Cerebellar cortex (tissue), 1 donor: ENCODE results near the gene UBE2E2.
A peak's percentile ranks its signal among the peaks of the same experiment; 100 is the strongest.

Experiments
- DNase-seq: peaks from one replicate; pipeline ENCODE4 v3.0.0-alpha.2; 2015; ENCODE audit warnings: low spot score

The UBE2E2 gene

DNA sequence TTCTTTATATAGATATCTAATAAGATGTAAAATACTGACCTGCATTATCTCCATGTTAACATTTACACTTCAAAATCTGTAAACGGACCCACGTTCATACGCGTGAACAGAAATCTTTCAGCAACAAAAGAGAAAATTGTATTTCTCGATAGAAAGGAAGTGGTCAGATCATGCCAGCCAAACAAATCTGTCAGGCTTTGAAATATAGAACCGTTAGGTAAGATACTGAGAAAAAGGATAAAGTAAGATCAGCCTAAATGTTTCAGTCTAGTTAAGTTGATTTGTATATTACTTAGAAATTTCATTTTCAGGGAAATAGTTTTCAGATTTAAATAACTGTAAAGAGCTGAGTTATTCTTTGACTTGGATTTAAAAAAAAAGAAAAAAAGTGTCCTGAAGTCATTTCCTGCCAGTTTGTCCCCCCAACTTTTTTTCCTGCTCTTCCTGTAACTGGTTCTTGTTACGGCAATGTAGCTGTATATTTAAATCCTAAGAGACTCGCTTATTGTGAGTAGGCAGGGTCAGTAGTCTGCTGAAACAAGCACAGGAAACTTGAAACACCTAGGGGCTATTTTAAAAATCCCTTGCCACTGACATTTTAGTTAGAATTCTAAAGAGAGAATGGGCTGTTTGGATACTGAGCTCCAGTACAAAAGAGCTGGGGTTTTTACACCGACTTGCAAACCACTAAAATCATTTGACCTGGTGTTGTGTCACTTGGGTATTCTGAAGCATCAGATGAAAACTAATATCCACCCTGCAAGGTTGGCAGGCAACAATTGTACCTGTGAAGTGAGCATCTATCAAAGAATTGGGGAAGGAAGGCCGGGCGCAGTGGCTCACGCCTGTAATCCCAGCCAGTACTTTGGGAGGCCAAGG, 237.5 kb downstream of the UBE2E2 start:
- no peak for DNase-seq

DNA sequence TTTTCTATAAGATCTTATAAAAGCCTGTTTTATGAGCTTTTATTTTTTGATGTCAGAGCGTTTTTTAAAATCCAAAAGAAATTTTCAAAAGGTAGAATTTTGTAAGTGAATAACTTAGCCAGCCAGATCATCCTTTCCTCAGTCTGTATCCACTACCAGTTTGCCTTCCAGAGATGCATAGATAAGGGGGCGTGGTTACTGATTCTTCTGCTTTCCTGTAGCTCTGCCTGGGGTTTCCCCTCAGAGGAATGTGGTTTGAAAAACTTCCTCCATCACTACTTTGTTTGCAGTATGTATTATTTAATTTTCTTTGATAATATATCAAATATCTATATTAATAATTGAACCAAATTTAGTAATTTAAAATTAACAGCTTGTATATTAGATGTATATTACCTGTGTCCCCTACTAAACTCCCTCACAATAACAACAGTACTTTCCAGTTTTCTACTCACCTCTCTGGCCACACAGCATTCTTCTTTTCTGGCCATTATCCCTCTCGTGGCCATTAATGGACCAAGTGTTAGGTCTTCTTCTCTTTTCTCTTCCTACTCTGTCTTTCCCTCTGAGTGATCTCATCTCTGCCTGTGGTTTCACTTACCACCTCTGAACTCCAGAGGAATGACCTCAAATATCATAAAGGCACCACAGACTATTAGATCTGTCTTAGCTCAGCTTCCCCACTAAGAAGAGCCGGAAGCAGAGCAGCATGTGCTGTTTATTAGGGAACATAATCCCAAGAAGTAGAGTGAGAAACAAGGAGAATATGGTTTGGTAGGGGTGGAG, 239.7 kb downstream of the UBE2E2 start:
- no peak for DNase-seq

DNA sequence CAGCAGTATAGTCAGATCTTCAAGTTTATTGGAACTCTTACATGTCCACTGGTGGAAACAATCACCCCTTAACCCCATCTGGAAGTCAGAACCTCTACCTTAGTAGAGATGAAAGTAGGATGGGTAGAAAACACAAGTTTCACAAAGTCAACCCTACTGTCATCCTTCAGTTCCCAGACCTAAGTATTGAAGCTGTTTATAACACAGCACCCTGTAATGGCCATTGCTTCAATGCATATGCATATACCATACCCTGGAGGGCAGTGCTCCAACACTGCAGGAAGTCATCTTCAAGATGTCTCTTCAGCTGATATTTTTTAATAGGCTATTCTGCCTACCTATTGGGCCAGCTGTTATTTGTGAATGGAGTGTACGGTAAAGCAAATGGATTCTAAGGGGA, 241.3 kb downstream of the UBE2E2 start:
- no peak for DNase-seq

DNA sequence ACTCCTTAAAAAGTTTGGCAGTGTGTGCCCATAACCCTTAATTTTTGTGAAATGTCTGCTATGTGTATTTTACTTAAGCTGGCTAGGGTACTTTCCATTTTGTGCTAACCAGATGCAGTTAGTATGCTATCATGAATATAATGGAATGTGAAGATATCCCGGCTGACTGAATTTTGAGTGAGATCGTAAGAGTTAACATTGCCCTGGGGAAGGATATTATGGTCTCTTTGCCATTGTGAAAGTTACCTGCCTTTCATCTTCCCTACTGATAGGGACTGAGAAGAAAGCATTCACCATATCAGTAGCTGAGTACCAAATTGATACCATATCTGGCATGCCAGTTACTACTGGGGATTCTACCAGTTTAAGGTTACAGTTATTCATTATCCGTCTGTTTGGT, 243.2 kb downstream of the UBE2E2 start:
- no peak for DNase-seq

DNA sequence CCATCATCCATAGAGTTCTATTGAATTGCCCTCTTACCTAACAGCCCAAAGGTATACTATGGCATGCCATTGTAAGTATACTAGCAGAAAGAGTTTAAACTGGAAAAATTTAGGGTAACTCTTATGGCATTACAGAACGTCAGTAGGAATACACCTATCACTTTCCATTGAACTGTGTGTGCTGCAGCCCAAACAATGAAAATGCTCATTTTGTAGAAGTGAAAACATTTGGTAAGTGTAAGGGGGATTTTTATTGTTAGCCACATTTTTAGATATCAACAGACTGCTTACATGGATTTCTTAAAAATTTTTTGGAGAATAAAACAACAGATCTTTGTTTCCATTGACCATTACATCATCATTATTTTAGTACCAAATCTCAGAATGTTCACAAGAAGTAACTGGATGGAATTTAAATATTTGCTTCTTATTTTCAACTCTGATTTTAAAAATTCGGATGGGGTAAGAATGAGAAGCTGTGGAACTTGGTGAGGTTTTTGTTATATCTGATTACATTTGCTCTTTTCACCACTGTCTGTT, 245.9 kb downstream of the UBE2E2 start:
- no peak for DNase-seq

DNA sequence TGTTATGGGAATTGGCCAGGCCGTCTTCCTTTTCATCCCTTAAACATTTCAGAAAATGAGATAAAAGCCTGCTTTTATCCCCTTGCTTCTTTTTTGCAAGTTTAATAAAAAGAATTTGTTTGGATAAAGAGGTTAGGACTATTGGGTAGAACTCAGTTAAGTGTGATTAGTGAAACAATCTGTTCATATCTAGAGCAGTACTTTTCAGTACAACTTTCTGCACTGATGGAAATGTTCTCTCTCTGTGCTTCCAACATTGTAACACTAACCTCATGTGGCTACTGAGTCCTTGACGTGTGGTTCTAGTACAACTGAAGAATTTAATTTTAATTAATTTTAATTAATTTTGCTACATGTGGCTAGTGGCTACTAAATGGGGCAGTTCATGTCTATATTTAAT, 246.9 kb downstream of the UBE2E2 start:
- DNase-seq, result no peak

DNA sequence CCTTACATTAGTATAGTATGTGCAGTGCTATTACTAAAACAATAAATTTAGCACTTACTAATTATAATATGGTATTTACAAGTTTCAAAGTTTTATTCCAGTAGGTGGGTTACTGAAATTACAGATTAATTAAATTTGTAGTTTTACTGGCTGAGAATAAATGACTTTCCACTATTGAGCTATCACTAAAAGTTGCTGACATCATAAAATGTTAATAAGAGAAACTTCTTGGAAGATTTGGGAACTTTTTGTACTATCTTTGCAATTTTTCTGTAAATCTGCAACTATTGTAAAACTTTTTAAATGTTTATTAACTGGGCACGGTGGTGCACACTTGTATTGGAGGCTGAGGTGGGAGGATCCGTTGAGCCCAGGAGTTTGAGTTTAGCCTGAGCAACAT, 247.7 kb downstream of the UBE2E2 start:
- no peak for DNase-seq

DNA sequence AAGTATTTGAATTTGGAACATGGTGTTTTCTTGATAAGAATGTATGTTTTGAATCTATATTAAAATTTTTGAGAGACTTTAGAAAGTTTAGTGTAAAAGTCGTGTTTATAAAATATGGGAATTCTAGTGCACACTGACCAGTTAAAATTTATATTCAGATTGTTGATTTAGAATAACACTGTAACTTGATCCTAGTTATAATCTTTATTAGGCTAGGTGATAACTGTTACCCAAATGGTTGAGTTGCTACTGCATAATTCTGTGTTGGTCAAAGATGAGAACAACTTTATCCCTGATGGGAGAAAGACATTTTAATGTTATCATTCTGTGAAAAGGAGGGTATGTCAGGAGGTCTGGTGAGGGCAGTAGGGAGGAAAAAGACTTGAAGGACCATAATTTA, 249.3 kb downstream of the UBE2E2 start:
- no peak for DNase-seq

DNA sequence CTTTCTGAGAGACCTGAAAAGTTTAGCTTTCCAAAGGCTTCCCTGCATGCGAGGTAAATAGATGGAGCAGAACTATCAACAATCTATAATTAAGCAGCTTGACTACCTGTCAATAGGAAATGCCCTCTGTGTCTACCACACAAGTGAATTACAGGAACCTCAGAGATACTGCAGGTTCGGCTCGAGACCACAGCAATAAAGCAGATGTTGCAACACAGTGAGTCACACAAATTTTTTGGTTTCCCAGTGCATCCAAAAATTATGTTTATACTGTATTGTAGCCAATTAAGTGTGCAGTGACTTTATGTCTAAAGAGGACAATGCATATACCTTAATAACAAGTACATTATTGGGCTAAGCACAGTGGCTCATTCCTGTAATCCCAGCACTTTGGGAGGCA, 252.0 kb downstream of the UBE2E2 start:
- DNase-seq, result no peak

DNA sequence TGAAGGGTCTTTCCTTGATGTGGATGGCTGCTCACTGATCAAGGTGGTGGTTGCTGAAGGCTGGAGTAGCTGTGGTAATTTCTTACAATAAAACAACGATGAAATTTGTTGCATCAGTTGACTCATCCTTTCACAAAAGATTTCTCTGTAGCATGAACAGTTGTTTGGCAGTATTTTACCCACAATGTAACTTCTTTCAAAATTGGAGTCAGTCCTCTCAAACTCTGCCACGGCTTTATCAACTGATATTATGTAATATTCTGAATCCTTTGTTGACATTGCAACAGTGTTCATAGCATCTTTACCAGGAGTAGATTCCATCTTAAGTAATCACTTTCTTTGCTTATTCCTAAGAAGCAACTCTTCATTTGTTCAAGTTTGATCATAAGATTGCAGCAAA, 252.6 kb downstream of the UBE2E2 start:
- DNase-seq, result no peak

DNA sequence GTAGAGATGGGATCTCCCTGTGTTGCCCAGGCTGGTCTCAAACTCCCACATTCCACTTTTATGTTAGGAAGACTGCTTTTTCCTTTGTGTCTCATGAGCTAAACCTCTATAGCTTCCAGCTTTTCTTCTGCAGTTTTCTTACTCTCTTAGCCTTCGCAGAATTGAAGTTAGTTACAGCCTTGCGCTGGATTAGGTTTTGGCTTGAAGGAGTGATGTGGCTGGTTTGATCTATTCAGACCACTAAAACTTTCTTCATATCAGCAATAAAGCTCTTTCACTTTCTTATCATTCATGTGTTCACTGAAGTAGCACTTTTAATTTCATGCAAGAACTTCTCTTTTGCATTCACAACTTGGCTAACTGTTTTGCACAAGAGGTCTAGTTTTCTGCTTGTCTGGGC, 254.6 kb downstream of the UBE2E2 start:
- DNase-seq, result no peak

DNA sequence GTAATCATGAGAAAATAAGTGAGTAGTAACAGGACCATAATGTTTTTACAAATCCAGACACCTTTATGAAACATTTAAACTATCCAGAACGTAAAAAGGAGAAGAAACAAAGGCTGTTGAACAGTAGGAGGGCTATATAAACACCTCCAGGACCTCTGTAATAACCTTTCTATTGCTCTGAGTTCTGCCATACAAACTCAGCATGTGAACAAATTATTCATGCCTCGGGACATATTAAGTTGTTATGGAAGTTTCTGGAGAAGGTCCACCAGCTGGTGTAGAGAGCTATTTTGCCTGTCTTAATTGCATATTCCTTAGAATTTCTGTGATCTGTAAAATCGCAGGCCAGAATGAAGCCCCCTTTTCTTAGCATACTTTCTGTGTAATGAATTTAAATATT, 256.3 kb downstream of the UBE2E2 start:
- no peak for DNase-seq

DNA sequence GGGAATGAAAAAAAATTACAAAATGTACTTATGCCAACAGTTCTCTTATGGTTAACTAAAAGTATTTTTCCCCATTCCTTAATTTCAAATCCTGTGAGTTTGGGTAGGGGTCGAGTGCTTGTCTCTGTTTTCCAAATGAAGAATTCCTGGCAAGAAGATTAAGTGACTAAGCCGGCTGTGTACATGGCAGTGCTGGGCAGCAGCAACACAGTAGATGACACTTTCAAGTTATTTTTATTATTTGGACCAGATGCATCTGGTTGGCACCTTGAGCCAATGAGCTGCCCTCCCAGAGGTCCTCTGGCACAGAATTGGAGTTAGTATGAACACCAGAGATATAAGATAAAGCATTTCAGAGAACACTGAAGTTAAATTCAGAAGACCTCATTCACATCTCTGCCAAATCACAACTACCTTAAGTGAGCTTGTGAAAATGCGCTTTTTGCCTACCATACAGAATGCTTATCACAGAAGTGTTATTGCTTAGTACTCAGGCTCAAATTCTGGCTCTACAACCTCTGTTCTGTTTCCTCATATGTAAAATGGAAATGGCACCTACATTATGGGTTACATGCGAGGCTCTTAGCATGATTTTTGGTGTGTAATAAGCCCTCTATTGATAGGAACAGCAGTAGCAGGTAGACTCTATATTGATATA, 256.9 kb downstream of the UBE2E2 start:
- peak; percentile 23 for DNase-seq

DNA sequence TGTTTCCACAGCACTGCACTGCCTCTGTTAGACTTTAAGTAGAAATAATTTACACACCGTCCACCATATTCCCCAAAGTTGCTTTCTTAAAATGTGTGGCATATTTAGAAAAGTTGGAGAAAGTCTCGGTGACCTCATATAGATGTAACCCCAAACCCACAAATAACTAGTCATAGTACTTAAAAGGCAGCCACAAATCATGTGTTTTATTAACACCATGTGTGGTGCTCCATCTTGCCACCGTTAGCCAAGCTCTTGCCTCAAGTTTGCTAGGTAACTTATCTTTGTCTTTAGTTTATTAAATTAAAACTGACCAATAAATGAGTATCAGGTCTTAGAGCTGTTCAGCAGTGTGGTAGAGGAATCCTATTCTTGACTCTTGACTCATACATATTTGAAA, 257.9 kb downstream of the UBE2E2 start:
- no peak for DNase-seq

DNA sequence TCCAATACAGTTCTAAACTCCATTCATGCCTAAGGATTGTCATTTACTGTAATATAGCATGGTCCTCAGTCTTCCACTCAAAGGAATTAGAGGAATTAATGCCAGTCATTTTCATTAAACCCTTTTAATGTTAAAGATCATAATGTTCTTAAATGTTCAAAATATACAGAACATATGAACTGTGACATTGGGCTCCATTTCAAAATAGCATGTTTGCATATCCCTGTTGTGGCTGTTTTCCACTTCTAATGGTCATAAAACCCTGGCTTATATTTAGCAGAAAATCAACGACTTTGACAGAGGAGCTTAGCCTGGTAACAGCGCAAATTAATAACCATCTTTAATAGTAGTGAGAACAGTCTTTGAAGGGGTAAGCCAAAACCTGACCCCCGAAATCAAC, 260.7 kb downstream of the UBE2E2 start:
- no peak for DNase-seq

DNA sequence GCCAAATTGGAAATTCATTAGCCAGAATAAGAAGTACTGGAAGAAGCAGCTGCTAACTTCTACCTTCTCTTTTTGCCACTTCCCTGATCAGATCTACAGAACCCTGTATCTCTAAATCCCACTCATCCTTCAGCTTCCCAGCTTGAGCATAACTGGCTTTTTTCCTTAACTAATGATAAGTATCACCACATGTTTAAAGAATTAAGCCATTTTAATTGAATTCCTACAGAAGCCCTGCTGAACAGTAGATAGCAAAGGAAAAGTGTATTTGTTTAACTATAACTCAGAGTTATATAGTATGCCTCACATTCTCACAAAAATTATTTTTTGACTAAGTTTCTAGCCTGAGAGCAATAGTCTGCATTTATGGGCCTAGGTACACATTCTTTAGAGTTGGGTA, 262.4 kb downstream of the UBE2E2 start:
- DNase-seq, result no peak

DNA sequence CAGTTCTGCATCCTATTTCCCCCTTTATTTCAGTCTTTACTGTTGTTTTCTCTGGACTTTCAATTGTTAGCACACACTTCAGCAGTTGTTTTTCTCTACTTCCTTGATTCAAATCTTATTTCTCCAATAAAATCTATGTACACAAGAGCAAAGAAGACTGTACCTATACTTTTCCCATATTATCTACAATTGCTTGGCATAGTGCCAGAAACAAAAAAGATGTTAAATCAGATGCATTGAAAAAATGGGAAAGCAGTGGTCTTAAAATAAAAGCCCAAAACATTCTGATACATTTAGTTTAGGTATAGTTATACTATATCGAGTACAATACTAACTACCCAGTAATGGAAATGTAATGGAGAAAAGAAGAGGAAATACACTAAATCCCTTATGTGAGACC, 265.1 kb downstream of the UBE2E2 start:
- DNase-seq, result no peak

DNA sequence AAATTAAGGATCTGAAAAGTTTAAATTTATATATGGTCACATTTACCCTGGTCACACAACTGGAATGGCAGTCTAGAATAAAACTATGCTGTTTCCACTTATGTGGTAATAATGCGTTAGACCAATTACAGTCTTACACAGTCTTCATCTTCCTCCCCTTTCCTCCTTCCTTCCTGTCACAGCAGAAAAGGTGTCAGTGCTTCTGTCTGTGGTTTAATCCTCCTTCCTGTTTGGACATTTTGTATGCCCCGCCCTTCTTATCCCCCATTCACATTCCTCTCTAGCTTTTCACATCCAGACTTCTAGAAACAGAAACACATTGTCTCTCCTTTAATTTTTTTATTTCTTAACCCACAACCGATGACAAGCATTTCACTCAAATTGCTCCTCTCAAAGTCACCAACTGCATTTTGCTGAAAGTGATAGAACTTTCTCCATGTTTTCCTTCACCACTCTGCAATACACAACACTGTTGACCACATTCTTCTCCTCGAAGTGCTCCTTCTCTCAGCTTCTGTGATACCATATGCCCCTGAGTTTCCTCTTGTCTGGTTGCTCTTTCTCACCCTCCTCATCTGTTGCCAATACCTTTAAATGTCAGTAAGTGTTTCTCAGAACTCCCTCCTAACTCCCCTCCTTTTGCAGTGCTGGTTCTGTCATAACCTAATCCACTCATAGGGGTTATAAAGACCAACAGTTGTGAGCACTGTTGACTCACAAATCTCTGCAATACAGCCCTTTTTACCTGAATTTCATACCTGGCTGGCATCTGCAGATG, 271.6 kb downstream of the UBE2E2 start:
- DNase-seq, result no peak

DNA sequence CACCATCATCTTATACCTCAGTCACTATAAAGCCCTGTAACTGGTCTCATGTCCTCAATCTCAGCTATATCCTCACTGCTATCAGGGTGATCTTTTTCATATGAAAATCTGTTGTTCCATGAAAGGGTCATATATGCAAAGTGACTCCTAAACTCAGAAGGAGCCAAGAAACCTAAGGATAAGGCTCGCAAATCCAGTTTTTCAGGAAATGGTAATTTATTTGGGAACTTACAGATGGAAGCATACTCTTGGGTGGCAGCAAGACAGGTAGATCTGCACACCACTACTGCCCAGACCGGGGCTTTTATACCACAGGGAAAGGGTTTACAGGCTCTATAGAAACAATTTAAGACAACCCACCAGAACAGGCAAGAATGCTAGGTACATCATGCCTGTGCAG, 272.3 kb downstream of the UBE2E2 start:
- no peak for DNase-seq

DNA sequence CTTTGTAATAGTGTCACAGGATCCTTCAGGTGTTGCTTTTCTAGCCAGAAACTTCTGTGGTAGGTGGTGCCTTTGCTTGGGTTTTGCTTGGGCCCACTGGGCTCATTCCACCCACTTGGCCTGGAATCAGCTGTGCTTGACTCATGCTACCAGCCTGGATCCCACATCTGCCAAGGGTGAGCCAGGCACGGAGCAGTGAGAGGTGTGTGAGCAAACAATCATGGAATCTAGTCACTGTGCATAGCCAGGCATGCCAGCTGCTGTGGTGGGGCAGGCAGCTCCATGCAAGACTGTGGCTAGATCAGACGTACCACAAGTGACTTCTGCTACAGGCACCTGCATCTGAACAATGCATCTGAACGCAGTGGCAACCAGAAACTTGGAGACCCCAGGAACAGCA, 275.9 kb downstream of the UBE2E2 start:
- no peak for DNase-seq

DNA sequence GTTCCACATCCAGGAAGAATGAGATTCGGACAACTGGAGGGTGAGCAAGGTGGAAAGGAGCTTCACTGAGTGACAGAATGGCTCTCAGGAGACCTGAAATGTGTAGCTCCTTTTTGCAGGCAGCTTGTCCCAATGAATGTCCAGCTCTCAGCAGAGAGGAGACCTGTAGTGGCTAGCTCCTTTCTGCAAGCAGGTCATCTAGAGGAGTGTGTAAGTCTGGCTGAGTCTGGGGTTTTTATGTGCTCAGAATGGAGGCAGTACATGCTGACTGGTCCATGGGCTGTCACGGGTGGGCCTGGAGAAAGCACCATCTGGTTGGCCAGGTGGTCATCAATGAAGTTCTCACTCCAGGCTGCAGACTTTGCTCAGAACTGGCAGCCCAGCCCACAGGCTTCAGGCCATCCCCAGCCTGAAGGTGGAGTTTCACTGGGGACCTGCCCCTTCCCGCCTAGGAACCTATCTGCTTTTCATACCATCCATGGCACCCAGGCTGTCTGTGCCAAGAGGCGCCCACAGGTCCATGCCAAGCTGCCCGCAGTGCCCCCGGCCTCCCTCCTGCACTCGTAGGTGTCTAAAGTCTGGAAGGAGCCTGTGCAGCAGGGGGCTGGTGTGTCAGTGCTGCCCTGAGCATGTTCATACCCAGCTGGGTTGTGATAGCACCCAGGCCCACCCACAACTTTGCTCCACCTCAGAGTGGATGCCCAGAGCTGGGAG, 276.6 kb downstream of the UBE2E2 start:
- no peak for DNase-seq
